CD4-positive, alpha-beta T cell treated with Interleukin-2 at 100 ng/mL for 4 hours (primary cell): ENCODE measurements around the gene SUB1.
"Not testable (repeated sequence)": the region's sequence is repeated elsewhere in the genome, so short reads cannot be mapped to it uniquely, and the experiment has no call there.

Source experiments
- DNase-seq: peaks from one replicate; pipeline ENCODE4 v3.0.0-alpha.2; 2020; ENCODE audit warnings: low spot score

Gene SUB1

DNA sequence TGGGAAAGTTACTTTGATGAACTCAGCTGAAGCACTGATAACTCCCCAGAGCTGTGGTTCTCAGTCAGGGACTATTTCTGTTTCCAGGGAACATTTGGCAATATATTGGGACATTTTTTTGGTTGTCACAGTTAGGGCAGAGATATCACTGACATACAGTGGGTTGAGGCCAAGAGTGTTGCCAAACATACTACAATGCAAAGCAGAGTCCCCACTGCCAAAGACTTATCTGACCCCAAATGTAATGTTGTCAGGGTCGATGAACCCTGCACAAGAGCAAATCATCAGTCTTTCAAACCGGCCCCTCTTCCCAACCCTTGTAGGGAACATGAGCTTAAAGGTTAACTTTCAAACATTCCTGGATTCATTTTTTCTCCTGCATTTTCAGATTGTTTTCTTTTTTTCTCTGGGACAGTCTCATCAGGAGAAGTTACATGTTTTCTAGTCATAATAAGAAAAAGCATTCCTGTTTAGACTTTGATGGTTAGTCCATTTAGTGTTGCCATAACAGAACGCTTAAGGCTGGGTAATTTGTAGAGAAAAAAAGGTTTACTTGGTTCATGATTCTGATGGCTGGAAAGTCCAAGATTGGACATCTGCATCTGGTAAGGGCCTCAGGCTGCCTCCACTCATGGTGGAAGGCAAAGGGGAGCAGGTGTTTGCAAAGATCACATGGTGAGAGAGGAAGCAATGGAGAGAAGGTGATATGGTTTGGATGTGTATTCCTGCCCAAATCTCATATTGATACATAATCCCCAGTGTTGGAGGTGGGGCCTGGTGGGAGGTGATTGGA lies 18.8 kb upstream of the SUB1 start:
- no peak for DNase-seq

GRCh38 chr5:32571128-32571527 lies 14.2 kb upstream of the SUB1 start:
- DNase-seq, result no peak

DNA sequence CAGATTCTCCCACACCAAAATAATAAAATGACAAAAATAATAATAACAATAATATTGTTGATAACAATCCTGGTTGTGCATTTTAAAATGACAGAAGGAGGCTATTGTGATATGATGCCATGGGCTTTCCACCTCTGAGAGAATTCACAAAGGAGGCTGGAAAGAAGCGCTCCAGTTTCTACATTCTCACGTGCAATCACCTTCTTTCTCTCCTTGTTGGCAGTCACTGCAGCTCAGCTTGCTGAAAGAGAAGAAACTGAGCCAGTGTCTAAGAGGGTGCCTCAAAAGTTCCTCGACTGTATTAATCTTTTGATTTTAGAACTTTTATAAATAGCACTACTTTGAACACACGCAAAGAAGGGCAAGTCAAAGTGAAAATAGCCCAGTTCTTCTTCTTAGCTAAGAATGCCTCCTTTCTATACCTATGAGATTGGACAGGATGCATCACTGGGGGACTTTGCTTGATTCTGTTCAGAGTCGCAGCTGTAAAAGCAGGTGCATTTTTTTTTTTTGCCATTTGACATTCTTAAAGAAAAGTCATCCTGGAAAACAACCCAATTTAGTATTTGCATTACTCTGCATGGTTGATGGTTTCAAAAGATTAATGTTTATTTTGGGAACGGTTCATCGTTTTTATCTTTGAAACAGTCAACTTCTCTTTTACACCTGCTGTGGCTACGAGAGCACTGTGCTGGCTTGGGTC lies 12.4 kb upstream of the SUB1 start:
- no peak for DNase-seq

DNA sequence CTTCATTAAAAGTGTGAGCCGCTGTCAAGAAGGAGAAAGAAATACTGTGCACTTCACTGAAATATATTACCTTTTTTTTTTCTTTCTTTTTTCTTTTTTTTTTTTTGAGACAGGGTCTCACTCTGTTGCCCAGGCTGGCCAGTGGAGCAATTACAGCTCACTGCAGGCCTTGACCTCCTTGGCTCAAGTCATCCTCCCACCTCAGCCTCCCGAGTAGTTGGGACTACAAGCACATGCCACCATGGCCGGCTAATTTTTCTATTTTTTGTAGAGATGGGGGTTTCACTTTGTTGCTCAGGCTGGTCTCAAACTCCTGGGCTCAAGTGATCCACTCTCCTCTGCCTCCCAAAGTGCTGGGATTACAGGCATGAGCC lies 11.9 kb upstream of the SUB1 start:
- DNase-seq, result not testable (repeated sequence)

DNA sequence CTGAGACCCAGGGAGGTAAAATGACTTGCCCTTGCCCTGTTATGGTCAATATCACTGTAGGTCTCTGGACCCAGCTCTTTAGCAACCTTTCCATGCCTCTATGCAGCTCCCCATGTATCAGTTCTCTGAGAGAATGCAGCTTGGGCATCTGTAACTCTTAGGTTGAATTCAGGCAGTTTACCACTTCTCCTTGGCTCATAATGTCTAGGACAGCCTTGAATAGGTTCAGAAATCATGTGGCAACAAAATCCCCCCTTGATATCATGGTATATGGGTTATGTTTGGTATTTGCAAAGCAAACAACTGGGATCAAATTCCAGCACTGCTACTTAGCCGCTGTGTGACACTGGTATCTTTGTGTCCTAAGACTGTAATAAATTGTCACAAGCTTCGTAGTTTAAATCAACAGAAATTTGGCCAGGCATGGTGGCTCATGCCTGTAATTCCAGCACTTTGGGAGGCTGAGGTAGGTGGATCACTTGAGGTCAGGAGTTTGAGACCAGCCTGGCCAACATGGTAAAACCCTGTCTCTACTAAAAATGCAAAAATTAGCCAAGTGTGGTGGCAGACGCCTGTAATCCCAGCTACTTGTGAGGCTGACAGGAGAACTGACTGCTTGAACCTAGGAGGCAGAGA lies 10.7 kb upstream of the SUB1 start:
- no peak for DNase-seq

- DNase-seq, result no peak
Observed at GRCh38 chr5:32578363-32578762, 7.0 kb upstream of the SUB1 start.

DNA sequence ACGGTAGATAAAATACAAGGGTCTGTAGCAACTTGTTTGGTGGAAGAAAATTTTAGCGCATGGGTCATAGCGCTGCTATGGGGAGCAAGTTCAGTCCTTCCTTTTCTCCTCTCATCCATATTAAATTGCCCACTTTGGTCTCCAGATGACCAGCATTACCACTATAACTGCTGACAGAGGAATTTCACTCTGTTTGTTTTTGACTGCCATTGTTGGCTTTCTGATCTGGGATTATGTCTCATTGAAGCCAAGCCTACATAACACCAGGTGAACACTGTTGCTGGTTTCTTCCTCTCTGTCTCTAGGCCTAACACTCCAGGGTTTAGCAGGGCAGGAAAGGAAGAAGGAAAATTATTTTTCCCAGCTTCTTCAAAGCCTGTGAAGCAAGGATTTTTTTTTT lies 6.6 kb upstream of the SUB1 start:
- no peak for DNase-seq

- peak; percentile 10 for DNase-seq
Observed at GRCh38 chr5:32581010-32581785, 4.2 kb upstream of the SUB1 start.

DNA sequence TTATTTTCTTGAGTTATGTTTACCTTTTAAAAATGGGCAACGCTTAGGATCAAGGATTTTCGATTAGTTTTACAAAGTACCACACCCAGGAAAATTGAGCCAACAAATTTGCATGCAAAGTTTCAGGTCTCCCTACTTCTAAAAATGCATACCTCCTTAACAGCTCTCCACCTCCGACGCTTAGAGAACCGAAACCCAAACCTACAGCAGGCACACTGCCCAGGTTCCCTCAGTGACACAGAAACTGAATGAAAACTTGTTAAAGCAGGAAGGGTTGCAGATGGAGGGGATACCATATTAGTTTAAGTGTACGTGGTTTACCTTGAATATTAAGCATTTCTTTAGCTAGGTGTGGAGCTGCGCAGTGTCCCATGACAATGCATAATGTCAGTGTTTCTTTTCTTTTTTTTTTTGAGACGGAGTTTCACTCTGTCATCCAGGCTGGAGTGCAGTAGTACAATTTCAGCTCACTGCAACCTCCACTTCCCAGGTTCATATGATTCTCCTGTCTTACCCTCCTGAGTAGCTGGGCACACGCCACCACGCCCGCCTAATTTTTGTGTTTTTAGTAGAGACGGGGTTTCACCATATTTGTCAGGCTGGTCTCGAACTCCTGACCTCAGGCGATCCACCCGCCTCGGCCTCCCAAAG lies 1.6 kb upstream of the SUB1 start:
- DNase-seq, result peak; percentile 51

GRCh38 chr5:32584646-32585045 lies 711 bp upstream of the SUB1 start:
- DNase-seq, result no peak

GRCh38 chr5:32585122-32585445 lies 273 bp upstream of the SUB1 start:
- no peak for DNase-seq

- DNase-seq, result no peak
Observed at GRCh38 chr5:32586276-32586599, 881 bp downstream of the SUB1 start.

- DNase-seq, result no peak
Observed at GRCh38 chr5:32587067-32587551, 1.8 kb downstream of the SUB1 start.

DNA sequence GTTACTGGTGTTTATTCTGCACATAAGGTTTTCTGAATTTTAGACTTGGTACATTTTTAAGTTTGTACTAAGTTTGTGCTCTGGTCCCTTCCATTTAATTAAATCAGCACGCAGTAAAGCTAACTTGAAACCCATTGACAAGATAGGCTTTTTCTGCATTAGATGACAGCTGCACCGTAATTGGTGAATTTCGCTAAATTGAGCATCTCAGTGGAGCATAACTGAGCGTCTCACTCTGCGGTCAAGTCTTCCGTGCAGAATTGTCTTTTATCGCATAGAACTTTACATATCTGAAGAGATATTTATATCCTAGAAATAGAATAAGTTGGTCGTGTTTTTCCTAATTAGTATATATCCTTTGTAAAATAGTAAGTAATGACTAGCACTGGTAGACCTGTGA lies 4.1 kb downstream of the SUB1 start:
- DNase-seq, result no peak

- DNase-seq, result peak; percentile 84
Observed at GRCh38 chr5:32589942-32590869, 4.8 kb downstream of the SUB1 start.

DNA sequence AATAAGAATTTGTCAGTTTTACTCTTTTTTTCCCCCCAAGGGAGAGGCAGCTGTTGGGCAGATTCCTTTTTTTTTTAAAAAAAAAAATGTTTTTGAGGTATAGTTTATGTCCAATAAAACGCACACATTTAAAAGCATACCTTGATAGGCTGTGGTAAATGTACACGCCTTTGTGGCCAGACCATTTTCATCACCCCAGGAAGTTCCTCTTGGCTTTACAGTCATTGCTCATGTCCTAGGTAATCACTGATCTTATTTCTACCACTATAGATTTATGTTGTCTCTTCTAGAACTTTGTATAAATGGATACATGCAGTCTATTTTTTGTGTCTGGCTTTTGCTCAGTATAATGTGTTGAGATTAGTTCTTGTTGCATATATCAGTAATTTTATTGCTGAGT lies 9.8 kb downstream of the SUB1 start:
- no peak for DNase-seq

DNA sequence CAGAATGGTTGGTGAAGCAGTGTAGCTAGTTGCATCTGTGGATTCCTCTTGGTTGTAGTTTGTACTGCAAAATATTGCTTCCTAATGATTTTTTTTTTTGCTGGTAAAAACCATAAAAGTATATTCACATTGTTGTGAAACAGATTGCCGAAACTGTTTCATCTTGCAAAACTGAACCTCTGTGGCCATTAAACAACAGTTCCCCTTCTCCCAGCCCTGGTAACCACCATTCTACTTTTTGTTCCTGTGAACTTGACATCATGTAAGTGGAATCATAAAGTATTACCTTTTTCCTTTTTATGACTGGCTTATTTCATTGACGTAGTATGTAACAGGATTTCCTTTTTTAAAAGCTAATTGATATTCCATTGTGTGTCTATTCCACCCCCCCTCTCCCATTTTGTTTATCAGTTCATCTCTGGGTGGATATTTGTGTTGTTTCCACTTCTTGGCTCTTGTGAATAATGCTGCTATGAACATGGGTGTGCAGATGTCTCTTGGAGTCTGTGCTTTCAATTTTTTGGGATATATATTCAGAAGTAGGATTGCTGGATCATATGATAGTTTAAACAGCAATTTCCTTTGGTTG lies 11.8 kb downstream of the SUB1 start:
- DNase-seq, result no peak

DNA sequence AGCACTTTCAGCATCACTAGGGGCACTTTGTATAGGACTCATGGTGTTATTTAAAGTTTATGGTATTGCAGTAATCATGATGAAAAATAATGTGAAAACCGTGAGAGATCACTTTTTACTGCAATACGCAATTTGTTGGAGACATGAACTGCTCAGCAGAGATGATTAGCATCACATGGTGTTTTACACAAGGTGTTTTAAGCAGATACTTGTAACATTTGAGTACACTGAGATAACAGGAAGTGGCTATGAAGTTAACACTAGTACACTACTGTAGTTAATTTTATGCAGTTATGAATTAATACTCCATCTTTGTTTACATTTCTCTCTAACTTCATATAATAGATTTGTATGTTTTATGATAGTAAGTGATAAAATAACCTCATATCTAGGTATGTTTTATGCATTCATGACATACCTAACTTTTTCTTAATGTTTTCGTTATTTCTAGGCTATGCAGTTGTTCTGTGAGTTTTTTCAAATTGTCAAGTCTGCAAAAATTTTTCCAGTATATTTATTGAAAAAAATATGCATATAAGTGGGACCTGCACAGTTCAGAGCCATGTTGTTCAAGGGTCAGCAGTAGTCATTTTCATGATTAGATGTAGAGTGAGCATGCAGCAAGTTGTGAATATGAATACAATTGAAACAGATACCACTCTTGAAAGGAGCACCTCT lies 13.0 kb downstream of the SUB1 start:
- DNase-seq, result no peak

GRCh38 chr5:32598997-32599549 lies 13.7 kb downstream of the SUB1 start:
- no peak for DNase-seq
